Melanocyte of skin (primary cell): Measurements from ENCODE around the gene S100A4. TPM values are rescaled to one million over a fixed set of nuclear protein-coding genes. Genes with fewer than 3 reads are reported as not detected.

Experiments
- total RNA-seq, 2 donors: library from RNA; depleted of rRNA; stranded (reverse); fragments of >200 nt; gene quantifications; 2 replicates each; pipeline ENCODE4 v1.2.3, GENCODE V29; 2012

The S100A4 gene
- total RNA-seq, result 1 to 10 TPM in 1 of 2 donors, under 1 TPM in 1; 0.67 to 1.7 TPM

DNA sequence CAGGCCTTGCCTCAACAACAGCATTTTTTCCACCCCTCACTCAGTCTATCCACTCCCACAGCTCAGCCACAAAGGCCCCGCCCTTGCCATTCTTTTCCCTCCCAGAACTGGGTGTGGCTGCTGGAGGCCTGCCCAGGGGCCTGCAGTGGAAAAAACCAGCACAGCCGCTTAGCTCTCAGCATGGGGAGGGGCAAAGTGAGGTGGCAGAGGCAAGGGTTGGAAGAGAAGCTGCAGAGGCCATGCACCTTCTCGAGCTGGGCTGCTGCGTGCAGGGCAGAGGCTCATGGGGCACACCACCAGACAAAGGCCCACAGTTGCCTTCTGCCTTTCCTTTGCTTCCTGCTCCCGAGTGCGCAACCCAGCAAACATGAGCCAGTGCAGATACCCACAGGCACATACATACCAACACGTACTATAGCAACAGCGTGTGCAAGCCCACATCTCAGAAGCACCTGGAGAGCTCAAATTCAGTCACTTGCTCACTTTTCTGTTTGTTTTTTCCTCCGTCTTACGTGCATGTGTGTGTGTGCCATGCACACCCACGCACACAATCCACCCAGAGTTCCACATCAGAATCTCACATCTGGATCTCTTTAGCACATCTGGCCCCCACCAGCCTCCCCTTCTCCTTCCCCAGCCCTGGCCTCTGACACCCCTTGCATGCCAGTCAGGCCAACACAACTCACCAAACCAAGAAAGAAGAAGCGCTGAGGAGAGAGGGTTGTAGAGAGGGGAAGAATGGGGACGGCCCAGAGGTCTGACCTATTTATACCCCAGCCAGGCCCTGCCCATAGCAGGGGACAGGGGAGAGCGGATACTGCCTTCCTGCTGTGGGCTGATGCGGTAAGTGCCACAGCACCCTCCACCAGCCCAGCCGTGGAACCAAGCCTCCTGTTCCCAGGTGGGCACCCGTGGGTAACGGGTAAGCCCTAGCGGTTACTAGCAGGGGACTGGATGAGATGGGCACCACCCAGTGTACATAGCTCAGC is at the start of gene S100A4:
Gene S100A4, minus strand, starts transcription at position 740 of the 989 bp plus-strand sequence. CDS start 1,012 bp downstream, outside the sequence.

DNA sequence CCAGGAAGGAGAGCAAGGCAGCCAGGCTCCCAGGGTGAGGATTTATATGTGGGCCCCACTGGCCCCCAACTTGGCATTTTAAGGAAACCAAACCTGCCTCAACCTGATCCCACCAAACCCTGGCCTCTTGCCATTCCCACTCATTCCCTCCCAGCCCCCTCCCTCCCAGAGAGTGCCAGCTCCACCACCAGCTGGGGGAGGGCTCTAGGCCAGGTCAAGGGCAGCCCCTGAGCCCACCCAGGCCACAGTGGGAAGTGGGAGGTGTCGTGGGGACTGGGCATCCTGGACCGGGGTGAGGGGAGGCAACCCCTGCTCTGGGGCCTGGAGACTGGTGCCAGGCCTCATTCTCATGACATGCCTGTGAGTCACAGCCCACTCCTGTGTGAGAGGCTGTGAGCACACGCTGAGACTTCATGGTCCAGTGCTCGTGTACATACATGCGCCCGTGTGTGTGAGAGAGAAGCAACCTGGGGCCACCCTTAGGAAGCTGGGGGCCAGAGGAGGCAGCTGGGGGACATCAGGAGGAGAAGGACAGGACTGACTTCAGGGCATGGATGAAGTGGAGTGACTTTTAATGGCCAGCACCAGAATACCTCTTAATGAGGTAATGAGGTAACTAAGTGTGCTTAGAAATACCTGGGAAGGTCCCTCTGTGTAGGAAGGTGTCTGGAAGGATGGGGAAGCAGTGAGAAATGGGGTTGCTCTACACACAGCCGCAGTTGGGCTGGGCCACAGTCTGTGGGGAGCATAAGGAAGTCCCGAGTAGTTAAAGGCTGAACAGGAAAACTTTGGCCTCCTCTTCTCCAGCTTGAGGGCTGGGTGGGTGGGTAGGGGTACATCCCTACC is 20.1 kb upstream of the S100A4 start, which contains the start of gene S100A2:
Gene S100A2, minus strand, starts transcription at position 316 of the 846 bp plus-strand sequence. CDS start 1,967 bp downstream, outside the sequence.

DNA sequence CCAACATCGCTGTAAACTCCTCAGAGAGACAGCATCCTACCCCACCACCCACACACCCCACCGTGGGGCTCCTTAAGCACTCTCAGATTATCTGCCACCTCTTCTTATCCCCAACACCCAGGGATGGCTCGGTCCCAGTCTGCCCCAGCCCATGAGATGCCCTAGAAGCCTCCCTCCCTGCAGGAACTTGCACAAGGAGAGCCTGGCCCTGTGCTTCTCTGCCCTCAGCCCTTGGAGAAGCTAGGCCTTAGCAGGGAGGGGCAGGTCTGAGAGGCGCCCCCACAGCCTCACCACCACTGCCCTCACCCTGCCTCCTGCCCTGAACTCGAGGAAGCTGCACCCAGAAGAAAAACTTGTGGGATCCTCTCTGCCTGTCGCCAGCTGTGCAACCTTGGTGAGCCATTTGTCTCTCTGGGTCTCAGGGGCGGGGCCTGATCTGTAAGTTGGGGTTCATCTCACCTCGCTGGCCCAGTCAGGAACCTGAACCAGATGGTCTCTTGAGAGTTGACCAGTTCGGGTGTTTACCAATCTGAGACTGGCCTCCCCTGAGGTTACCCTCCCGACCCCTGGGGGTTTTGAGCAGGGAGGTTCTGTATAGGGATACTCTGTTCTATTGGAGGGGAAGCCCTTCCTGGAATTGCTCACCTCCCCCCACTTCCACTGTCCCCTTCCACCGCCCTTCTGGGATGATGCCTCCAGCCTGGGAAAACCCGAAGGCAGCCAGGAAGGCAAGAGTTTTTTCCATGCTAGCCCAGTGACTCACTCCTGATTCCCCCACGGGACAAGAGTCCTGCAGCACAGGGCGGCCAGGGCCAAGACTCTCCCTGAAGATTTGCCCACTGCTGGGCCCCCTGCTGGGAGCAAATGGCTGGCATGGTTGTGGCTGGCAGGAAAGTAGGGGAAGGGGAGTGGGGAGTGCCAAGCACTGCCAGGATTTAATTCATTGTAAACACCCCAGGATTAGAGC is 3.4 kb upstream of the S100A4 start, which contains the start of gene S100A3:
Gene S100A3, minus strand, starts transcription at position 537 of the 967 bp plus-strand sequence. CDS start 773 bp downstream, outside the sequence.

DNA sequence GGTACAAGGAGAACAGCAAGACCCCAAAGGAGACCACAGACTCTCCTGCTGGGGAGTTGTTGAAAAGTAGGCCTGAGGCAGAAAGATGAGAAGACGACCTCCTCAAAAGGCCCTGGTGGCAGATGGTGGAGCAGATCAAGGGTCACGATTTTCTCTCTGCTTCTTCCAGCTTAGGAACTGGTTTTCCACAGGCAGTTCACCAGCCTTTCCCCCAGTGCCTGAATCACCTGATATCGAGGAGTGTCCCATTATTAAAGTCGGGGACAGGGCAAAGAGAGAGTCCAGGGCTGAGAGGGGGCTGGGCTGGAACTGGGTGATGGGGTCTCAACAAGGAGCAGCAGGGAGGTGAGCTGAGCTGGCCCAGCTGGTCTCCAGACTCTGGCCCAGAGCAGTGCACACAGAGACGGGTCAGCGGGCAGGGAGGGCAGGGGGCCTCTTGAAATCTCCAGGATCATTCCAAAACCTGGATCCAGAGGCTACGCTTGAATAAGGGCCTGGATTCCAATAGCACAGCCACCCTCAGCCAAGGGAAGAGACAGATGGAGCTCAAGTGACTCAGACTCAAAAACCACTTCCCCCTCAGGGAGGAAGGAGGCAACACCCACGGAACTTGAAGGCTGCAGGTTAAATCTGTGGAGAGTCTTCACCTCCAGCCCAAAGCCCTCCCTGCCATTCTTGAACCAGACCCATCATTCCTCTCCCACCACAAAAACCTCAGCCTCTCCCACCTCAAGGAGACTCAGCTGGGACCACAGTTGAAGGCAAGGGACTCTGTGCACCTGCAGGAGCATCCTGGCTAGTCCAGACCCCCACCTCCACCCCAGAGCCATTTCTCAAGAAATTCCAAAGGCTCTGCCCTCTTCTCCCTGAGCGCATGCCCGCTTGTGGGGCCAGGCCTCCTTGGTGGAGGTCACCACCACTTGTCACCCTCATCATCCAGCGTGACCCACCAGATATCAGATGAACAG is 4.9 kb downstream of the S100A4 start, which contains the start of gene S100A5:
Gene S100A5, minus strand, starts transcription at position 541 of the 968 bp plus-strand sequence. CDS start 743 bp downstream, outside the sequence.

DNA sequence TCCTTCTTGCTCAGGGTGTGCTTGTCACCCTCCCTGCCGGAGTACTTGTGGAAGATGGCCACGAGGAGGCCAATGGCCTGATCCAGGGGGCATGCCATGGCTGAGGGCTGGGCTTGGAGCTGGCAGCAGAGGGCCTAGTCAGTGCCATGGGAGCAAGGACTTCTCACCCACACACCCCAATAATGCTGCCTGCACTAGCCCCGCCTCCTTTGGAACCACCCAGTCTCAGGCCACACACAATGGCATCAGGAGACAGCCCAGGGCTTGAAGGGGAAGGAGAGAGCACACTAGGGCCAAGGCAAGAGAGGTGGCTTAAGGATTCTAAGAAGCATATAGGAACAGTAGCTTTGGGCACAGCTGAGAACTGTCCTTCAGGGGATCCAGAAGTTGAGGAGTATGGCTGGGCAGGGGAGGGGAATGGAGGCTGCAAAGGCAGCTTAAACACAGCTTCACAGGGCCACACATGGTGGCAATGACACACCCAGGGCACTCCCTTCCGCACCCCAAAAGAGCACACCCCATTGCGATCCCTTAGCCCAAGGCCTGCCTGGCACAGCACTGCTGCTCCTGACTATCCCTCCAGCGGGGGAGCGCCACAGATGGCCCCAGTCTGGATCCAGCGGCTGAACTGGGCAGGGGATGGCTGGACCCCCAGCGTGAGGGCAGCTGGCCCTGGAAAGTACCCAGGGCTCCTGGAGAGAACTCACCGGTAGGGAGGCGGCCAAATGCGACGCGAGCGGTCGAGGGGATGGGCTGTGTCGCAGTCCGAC is 10.2 kb downstream of the S100A4 start, which contains the start of gene S100A6:
Gene S100A6, minus strand, starts transcription at position 750 of the 770 bp plus-strand sequence. Its CDS starts 652 bp downstream, at position 98.

Other genes with a start within 250 kb of the S100A4 start
- not detected for gene PGLYRP3, start 232.9 kb downstream of the S100A4 start, total RNA-seq
- gene PGLYRP4, start 197.0 kb downstream of the S100A4 start, total RNA-seq, result not detected
- gene S100A9, start 188.0 kb downstream of the S100A4 start, total RNA-seq, result not detected
- 1 to 10 TPM in 1 of 2 donors, not detected in 1; 1.0 TPM for gene S100A12, start 170.2 kb downstream of the S100A4 start, total RNA-seq
- gene S100A8, start 154.7 kb downstream of the S100A4 start, total RNA-seq, result not detected
- gene S100A7A, start 129.3 kb downstream of the S100A4 start, total RNA-seq, result not detected
- not detected for gene S100A7, start 85.2 kb downstream of the S100A4 start, total RNA-seq
- 100 to 1,000 TPM; 336 to 430 TPM for gene S100A6, start 9.8 kb downstream of the S100A4 start, total RNA-seq
- gene S100A5, start 4.9 kb downstream of the S100A4 start, total RNA-seq, result not detected
- 1 to 10 TPM in 1 of 2 donors, not detected in 1; 1.3 TPM for gene S100A3, start 3.5 kb upstream of the S100A4 start, total RNA-seq
- gene S100A2, start 20.0 kb upstream of the S100A4 start, total RNA-seq, result 1 to 10 TPM in 1 of 2 donors, under 1 TPM in 1; 0.34 to 1.3 TPM
- gene S100A16, start 67.3 kb upstream of the S100A4 start, total RNA-seq, result 10 to 100 TPM; 13.1 to 34.3 TPM
- not detected for gene S100A14, start 70.5 kb upstream of the S100A4 start, total RNA-seq
- gene S100A13, start 81.7 kb upstream of the S100A4 start, total RNA-seq, result 10 to 100 TPM; 42.7 to 63.3 TPM
- 1 to 10 TPM; 1.7 to 4.1 TPM for gene S100A1, start 82.6 kb upstream of the S100A4 start, total RNA-seq
- gene CHTOP, start 88.3 kb upstream of the S100A4 start, total RNA-seq, result 10 to 100 TPM; 27.2 to 37.0 TPM
- 10 to 100 TPM; 46.8 to 53.6 TPM for gene SNAPIN, start 112.9 kb upstream of the S100A4 start, total RNA-seq
- gene ILF2, start 125.2 kb upstream of the S100A4 start, total RNA-seq, result 100 to 1,000 TPM; 137 to 213 TPM
- under 1 TPM; under 0.01 TPM for gene NPR1, start 132.9 kb upstream of the S100A4 start, total RNA-seq
- gene INTS3, start 182.2 kb upstream of the S100A4 start, total RNA-seq, result 10 to 100 TPM; 41.0 to 44.0 TPM
- gene SLC27A3, start 229.6 kb upstream of the S100A4 start, total RNA-seq, result 10 to 100 TPM; 27.2 to 59.3 TPM